Measurements from ENCODE around the gene SUPT3H.

Gene SUPT3H

GRCh38 chr6:44779130-44779826 lies 598.5 kb downstream of the SUPT3H start:
- no peak for DNase-seq
